Keratinocyte (primary cell): ENCODE results near the gene PTPRN2.

ENCODE experiments used
- CTCF ChIP-seq, 3 experiments: IDR thresholded peaks in 1 of 3; conservative IDR thresholded peaks in 1 of 3; optimal IDR thresholded peaks in 1 of 3; 2 replicates in 2 of 3; 3 replicates in 1 of 3; pipeline versions ENCODE3 to v1.5.1; 2011; ENCODE audit warnings: low read length in 3 of 3, mild to moderate bottlenecking in 3 of 3, moderate library complexity in 2 of 3, control low read depth in 1 of 3, inconsistent platforms in 1 of 3; ENCODE audit not compliant: insufficient read depth in 2 of 3; ENCODE audit errors: extremely low read depth in 1 of 3
- EZH2 ChIP-seq: IDR thresholded peaks from one replicate; pipeline ENCODE4 v1.6.1; 2012; ENCODE audit warnings: inconsistent platforms, mild to moderate bottlenecking, low read length, moderate library complexity

GRCh38 chr7:157807510-157807909 lies 780.1 kb downstream of the PTPRN2 start:
- TF ChIP-seq CTCF (optimal IDR thresholded peaks at IDR 0.05 in 1 of 3, IDR thresholded peaks at IDR 0.05 in 1 of 3, conservative IDR thresholded peaks at IDR 0.05 in 1 of 3; ENCODE audit: extremely low read depth in 1 of 3, insufficient read depth in 2 of 3, low read length in 3 of 3) (no peak), EZH2 (no peak)
